A204.1 (cell line): Measurements from ENCODE around the gene C1QTNF5.
"Not testable (repeated sequence)": the region's sequence is repeated elsewhere in the genome, so short reads cannot be mapped to it uniquely, and the experiment has no call there.

Source experiments
- FAIRE-seq: peaks from 2 replicates; lab custom pipeline; 2012; peaks lifted over from hg19 to GRCh38; lab: Jason Lieb, UNC

Gene C1QTNF5, protein sequence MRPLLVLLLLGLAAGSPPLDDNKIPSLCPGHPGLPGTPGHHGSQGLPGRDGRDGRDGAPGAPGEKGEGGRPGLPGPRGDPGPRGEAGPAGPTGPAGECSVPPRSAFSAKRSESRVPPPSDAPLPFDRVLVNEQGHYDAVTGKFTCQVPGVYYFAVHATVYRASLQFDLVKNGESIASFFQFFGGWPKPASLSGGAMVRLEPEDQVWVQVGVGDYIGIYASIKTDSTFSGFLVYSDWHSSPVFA

GRCh38 chr11:119340335-119341221, at the start of gene C1QTNF5:
C1QTNF5 (minus strand) TSS chr11:119340883; CDS start chr11:119340397, 486 bp downstream.
- FAIRE-seq = no peak

DNA sequence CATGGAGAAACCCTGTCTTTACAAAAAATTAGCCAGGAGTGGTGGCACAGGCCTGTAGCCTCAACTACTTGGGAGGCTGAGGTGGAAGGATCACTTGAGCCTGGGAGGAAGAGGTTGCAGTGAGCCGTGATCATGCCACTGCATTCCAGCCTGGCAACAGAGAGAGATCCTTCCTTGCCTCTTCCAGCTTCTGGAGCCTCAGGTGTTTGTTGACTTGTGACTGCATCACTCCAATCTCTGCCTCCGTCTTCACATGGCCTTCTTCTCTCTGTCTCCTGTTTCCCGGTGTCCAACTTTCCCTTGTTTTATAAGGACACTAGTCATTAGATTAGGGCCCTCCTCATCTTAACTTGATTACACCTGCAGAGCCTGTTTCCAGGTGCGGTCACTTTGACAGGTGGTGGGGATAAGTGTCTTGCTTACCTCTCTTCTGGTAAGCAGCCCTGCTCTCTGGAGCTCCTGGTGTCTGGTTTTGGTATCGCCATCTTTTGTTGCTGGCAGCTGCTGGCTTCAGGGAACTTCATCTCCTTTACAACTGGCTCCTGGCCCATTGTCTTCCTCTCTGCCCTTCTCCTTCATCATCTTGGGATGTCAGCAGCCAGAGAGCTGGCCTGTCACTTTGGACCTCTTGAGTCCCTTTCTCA, 49.0 kb upstream of the C1QTNF5 start:
- FAIRE-seq = no peak

DNA sequence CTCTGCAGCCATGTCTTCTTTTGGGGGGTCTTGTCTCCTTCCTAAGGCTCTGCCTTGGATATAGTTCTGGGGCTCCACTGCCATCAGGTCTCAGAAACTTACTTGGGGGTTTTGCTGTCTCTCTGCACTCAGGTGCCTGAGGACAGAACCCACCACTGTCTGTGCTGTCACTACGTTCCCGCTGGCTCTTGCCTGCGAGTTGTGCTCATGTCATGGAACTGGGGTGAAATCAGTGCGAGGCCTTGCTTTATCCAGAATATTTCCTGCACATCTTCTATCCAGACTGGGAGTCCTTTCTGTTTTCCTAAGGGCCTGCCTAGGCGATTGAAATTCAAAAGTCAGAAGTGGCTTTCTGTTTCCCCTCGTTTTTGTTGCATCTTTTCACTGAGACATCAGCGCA, 47.4 kb upstream of the C1QTNF5 start:
- no peak for FAIRE-seq

GRCh38 chr11:119384332-119384731, 43.6 kb upstream of the C1QTNF5 start:
- no peak for FAIRE-seq

DNA sequence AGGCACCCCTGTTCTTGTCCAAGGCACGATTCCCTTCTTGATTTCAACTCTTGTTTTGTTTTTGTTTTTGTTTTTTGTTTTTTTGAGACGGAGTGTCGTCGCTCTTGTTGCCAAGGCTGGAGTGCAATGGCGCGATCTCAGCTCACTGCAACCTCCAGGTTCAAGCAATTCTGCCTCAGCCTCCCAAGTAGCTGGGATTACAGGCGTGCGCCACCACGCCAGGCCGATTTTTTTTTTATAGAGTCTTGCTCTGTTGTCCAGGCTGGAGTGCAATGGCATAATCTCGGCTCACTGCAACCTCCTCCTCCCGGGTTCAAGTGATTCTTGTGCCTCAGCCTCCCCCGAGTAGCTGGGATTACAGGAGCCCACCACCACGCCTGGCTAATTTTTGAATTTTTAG, 41.8 kb upstream of the C1QTNF5 start:
- FAIRE-seq = not testable (repeated sequence)

GRCh38 chr11:119382101-119382500, 41.4 kb upstream of the C1QTNF5 start:
- no peak for FAIRE-seq

- peak; percentile 82 for FAIRE-seq
These were observed 40.7 kb upstream of the C1QTNF5 start, which contains the start of gene USP2 for GRCh38 chr11:119381181-119381988. USP2 (minus strand) TSS chr11:119381690; CDS start chr11:119373480, 8,210 bp downstream.

- no peak for FAIRE-seq
These were observed 40.1 kb upstream of the C1QTNF5 start for GRCh38 chr11:119380827-119381180.

- no peak for FAIRE-seq
These were observed 39.6 kb upstream of the C1QTNF5 start for GRCh38 chr11:119380160-119380826.

DNA sequence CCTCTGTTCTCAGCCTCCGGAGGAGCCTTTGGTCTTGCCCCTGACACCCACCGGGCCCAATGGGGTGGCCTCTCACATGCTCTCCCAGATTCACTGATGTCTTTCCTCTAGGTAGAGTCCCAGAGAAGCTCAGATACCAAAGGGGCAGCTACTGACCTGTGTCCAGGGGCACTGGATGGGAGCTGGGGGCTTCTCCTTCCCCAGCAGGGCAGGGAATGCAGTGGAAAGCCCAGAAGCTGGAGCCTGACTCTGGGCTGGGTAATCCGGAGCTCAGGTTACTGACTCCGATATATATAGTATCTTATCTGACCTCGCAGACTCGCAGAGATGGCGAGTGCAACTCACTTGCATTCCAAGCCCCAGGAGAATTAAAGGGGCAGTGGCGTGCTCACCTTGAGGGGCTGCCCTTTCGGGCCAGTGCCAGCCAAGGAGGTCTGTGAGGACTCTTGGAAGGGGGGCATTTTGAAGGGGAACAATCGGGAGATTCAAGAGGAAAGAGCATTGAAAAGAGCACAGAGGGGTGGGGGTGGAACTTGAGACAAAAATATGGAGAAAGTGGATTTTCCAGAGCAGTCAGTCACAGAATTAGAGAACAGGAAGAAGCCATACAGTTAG, 38.3 kb upstream of the C1QTNF5 start:
- no peak for FAIRE-seq

- no peak for FAIRE-seq
These were observed 37.4 kb upstream of the C1QTNF5 start for GRCh38 chr11:119377961-119378667.

- no peak for FAIRE-seq
These were observed 36.6 kb upstream of the C1QTNF5 start for GRCh38 chr11:119377112-119377901.

DNA sequence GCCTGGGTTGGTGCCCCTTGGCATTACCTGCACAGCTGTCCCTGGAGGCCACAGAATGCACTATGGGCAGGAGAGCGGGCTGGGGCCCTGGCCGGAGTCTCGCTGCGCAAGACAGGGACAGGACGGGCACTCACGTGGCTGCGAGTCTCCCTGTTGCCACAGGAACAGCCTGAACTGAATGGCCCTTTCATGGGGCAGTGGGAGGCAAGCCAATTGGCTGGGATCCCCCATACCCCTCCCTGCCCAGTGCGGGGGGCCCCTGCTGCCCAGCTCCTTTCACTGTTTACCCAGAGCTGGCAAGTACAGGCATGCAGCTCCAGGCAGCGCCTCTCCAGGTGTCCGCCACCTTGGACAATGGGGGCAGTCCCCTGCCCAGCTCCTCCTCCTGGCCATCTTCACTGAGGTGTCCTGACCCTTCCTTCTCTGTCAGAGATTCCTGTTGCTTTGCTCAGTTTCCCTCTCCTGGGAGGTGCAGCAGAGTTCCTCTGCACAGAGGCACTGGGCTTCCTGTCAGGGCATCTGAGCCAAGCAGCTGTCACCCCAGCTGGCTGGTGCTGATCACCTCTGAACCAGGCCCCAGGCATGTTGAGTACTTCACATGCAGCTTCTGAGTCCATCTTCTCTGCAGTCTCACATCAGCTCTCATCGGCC, 35.6 kb upstream of the C1QTNF5 start:
- FAIRE-seq = no peak

GRCh38 chr11:119375337-119376196, 34.9 kb upstream of the C1QTNF5 start:
- FAIRE-seq = no peak

GRCh38 chr11:119374632-119375336, 34.1 kb upstream of the C1QTNF5 start:
- no peak for FAIRE-seq

- FAIRE-seq = no peak
These were observed 33.4 kb upstream of the C1QTNF5 start for GRCh38 chr11:119373921-119374631.
